GM23338 (cell line): ENCODE data around the gene ACTA2. TPM values are rescaled to one million over a fixed set of nuclear protein-coding genes. Genes with fewer than 3 reads are reported as not detected.

Experiments used
- ATAC-seq: fragments of 200-7000 bp; cut with Tn5 transposase; 3 replicates; pipeline ENCODE4 v1.9.1; 2020
- DNase-seq: peaks from one replicate; pipeline ENCODE4 v3.0.0-alpha.2; 2015; ENCODE audit warnings: low spot score
- H2AFZ ChIP-seq: fragments of 200-600 bp; sonication (generic); 2 replicates; pipeline ENCODE4 v1.8.0; 2016; ENCODE audit warnings: antibody characterized with exemption, mild to moderate bottlenecking, moderate library complexity
- H3F3A ChIP-seq: fragments of 200-600 bp; sonication (generic); replicated peaks from 2 replicates; pipeline ENCODE4 v1.8.0; 2017; ENCODE audit warnings: antibody characterized with exemption, mixed run types, low read depth
- H3K27ac ChIP-seq: fragments of 200-600 bp; sonication (generic); 2 replicates; pipeline ENCODE4 v1.6.1; 2016; ENCODE audit warnings: low read depth
- H3K27me3 ChIP-seq: fragments of 200-600 bp; sonication (generic); 2 replicates; pipeline ENCODE4 v1.8.0; 2016; ENCODE audit warnings: mild to moderate bottlenecking, mixed run types, moderate library complexity; ENCODE audit not compliant: insufficient read depth
- H3K36me3 ChIP-seq: fragments of 200-600 bp; sonication (generic); 2 replicates; pipeline ENCODE4 v1.8.0; 2016; ENCODE audit warnings: mild to moderate bottlenecking; ENCODE audit not compliant: insufficient read depth
- H3K4me1 ChIP-seq: fragments of 200-600 bp; sonication (generic); 2 replicates; pipeline ENCODE4 v1.8.0; 2016; ENCODE audit warnings: mild to moderate bottlenecking, moderate library complexity; ENCODE audit not compliant: insufficient read depth
- H3K4me2 ChIP-seq: fragments of 200-600 bp; sonication (generic); 2 replicates; pipeline ENCODE4 v1.7.1; 2017; ENCODE audit warnings: mixed run types
- H3K4me3 ChIP-seq: fragments of 200-600 bp; sonication (generic); 2 replicates; pipeline ENCODE4 v1.6.1; 2016; ENCODE audit warnings: mixed run types
- H3K79me2 ChIP-seq: fragments of 200-600 bp; sonication (generic); replicated peaks from 2 replicates; pipeline ENCODE4 v1.8.0; 2017; ENCODE audit warnings: mild to moderate bottlenecking; ENCODE audit not compliant: insufficient read depth
- H3K9me2 ChIP-seq: fragments of 200-600 bp; sonication (generic); 2 replicates; pipeline ENCODE4 v1.8.0; 2017; ENCODE audit not compliant: insufficient read depth
- H4K20me1 ChIP-seq: fragments of 200-600 bp; sonication (generic); replicated peaks from 2 replicates; pipeline ENCODE4 v1.8.0; 2017; ENCODE audit warnings: mild to moderate bottlenecking; ENCODE audit not compliant: insufficient read depth
- H3K27ac Mint-ChIP-seq: 2 replicates; pipeline ENCODE4 v1.8.0; 2020; ENCODE audit warnings: inconsistent platforms, mild to moderate bottlenecking, moderate library complexity, mixed read lengths
- H3K27me3 Mint-ChIP-seq: 3 replicates; pipeline ENCODE4 v1.8.0; 2022; ENCODE audit warnings: low read depth, mild to moderate bottlenecking, moderate library complexity, mixed read lengths, inconsistent platforms; ENCODE audit not compliant: insufficient read depth, poor library complexity
- H3K36me3 Mint-ChIP-seq: 3 replicates; pipeline ENCODE4 v1.8.0; 2021; ENCODE audit warnings: low read depth, mild to moderate bottlenecking, inconsistent platforms, moderate library complexity, mixed read lengths
- H3K4me1 Mint-ChIP-seq: 3 replicates; pipeline ENCODE4 v1.8.0; 2020; ENCODE audit warnings: mild to moderate bottlenecking, inconsistent platforms, mixed read lengths
- H3K4me3 Mint-ChIP-seq: 3 replicates; pipeline ENCODE4 v1.8.0; 2021; ENCODE audit warnings: moderate library complexity, mild to moderate bottlenecking, inconsistent platforms, mixed read lengths
- H3K9me3 Mint-ChIP-seq: 3 replicates; pipeline ENCODE4 v1.8.0; 2020; ENCODE audit warnings: moderate library complexity, mild to moderate bottlenecking, inconsistent platforms, mixed read lengths
- CREB1 ChIP-seq: fragments of 250-450 bp; sonication (Bioruptor Pico); IDR thresholded peaks from 2 replicates; pipeline ENCODE4 v1.5.0; 2020; ENCODE audit warnings: low read depth, mild to moderate bottlenecking, moderate library complexity
- EZH2 ChIP-seq: fragments of 200-600 bp; sonication (generic); IDR thresholded peaks from one replicate; pipeline ENCODE4 v1.8.0; 2017; ENCODE audit warnings: antibody characterized with exemption, mild to moderate bottlenecking, low read depth; ENCODE audit not compliant: unreplicated experiment
- EZH2phosphoT487 ChIP-seq: fragments of 200-600 bp; sonication (generic); IDR thresholded peaks from one replicate; pipeline ENCODE4 v1.8.1; 2018; ENCODE audit warnings: antibody characterized with exemption; ENCODE audit not compliant: unreplicated experiment
- NANOG ChIP-seq: IDR thresholded peaks from 2 replicates; pipeline ENCODE4 v1.6.1; 2016; ENCODE audit warnings: antibody characterized with exemption, borderline replicate concordance
- POLR2AphosphoS5 ChIP-seq: IDR thresholded peaks from 2 replicates; pipeline ENCODE4 v1.6.1; 2016; ENCODE audit warnings: antibody characterized with exemption, low read depth
- REST ChIP-seq: IDR thresholded peaks from one replicate; pipeline ENCODE4 v1.6.1; 2018; ENCODE audit warnings: antibody characterized with exemption; ENCODE audit not compliant: unreplicated experiment
- STAT1 ChIP-seq: IDR thresholded peaks from one replicate; pipeline ENCODE4 v1.6.1; 2016; ENCODE audit warnings: antibody characterized with exemption; ENCODE audit not compliant: unreplicated experiment
- polyA plus RNA-seq: library from polyadenylated mRNA; unstranded; fragments of >200 nt; fragmentation: Nextera tagmentation; extraction: Ambion mirVana; gene quantifications from 2 replicates; pipeline ENCODE4 v1.2.1, GENCODE V29; 2016
- total RNA-seq: library from RNA; depleted of rRNA; stranded (reverse); fragments of >200 nt; shearing (Covaris generic); gene quantifications from 2 replicates; pipeline ENCODE4 v1.2.3, GENCODE V29; 2014

Gene ACTA2
- total and polyA plus RNA-seq, 2 experiments from 2014 or later: 3.4 to 9.4 TPM

GRCh38 chr10:88992921-88993524, 40.5 kb upstream of the ACTA2 start:
- Histone ChIP-seq H3K79me2 (no peaks in the 10 kb centered on the region), H3K4me2 (peak overlapping the region; percentile 40), H3K9me2 (no peaks in the 10 kb centered on the region), H4K20me1 (no peaks in the 10 kb centered on the region), H3K36me3 (no peaks in the 10 kb centered on the region), H3K4me1 (peaks cover 29% of the 10 kb centered on the region), H3K27ac (0 out of 2 replicates have a peak overlapping the region, but pooled peaks have one; percentile 23), H2AFZ (no peak overlapping the region), H3F3A (no peaks in the 10 kb centered on the region), H3K4me3 (no peak overlapping the region), H3K27me3 (peaks cover 40% of the 10 kb centered on the region)
- peaks cover 30% of the 10 kb centered on the region for H3K4me1 Mint-ChIP-seq
- ATAC-seq: no peak
- no peak overlapping the region for H3K27ac Mint-ChIP-seq
- H3K9me3 Mint-ChIP-seq: no peaks in the 10 kb centered on the region
- peak; percentile 32 for DNase-seq
- H3K36me3 Mint-ChIP-seq: no peaks in the 10 kb centered on the region
- no peak for TF ChIP-seq POLR2AphosphoS5
- peaks cover 22% of the 10 kb centered on the region for H3K27me3 Mint-ChIP-seq
- peak overlapping the region; percentile 43 for H3K4me3 Mint-ChIP-seq

- peaks cover 22% of the 10 kb centered on the region for H3K27me3 Mint-ChIP-seq
- H3K4me3 Mint-ChIP-seq: peak overlapping the region; percentile 86
- H4K20me1 ChIP-seq: no peaks in the 10 kb centered on the region
- H3K4me3 ChIP-seq: peak overlapping the region; percentile 77
- H3K27ac ChIP-seq: peak overlapping the region; percentile 42; the same call in 1 of the 2 replicates
- no peaks in the 10 kb centered on the region for H3K36me3 Mint-ChIP-seq
- peak overlapping the region; percentile 78 for H3K4me2 ChIP-seq
- no peaks in the 10 kb centered on the region for H3F3A ChIP-seq
- DNase-seq: no peak
- H3K79me2 ChIP-seq: no peaks in the 10 kb centered on the region
- H3K4me1 Mint-ChIP-seq: peaks cover 30% of the 10 kb centered on the region
- no peaks in the 10 kb centered on the region for H3K9me2 ChIP-seq
- H3K9me3 Mint-ChIP-seq: no peaks in the 10 kb centered on the region
- H3K27me3 ChIP-seq: peaks cover 40% of the 10 kb centered on the region
- H3K27ac Mint-ChIP-seq: no peak overlapping the region
- peaks cover 29% of the 10 kb centered on the region for H3K4me1 ChIP-seq
- H2AFZ ChIP-seq: peak overlapping the region; percentile 97
- TF ChIP-seq CREB1 (CRISPR knock-in tag): no peak
- TF ChIP-seq EZH2: no peak
- no peak for TF ChIP-seq STAT1
- TF ChIP-seq REST: no peak
- TF ChIP-seq NANOG: no peak
- TF ChIP-seq EZH2phosphoT487: no peak
- no peaks in the 10 kb centered on the region for H3K36me3 ChIP-seq
- ATAC-seq: no peak
Observed at GRCh38 chr10:88991899-88992320, 39.3 kb upstream of the ACTA2 start.
